SK-N-SH treated with all-trans-retinoic acid at 6 μM for 48 hours (cell line): Measurements from ENCODE around the gene CCDC40.

ENCODE experiments used
- ARNTL ChIP-seq: fragments of 450-650 bp; formaldehyde crosslinking; IDR thresholded peaks from 2 replicates; pipeline ENCODE4 v1.5.0; 2020; ENCODE audit warnings: low read depth, mild to moderate bottlenecking, moderate library complexity, borderline replicate concordance
- RARB ChIP-seq: fragments of 250-450 bp; sonication (Bioruptor Pico); IDR thresholded peaks from 2 replicates; pipeline ENCODE4 v1.8.0; 2021; ENCODE audit warnings: mild to moderate bottlenecking, moderate library complexity
- ZFP3 ChIP-seq: fragments of 250-450 bp; sonication (Bioruptor Pico); IDR thresholded peaks from 2 replicates; pipeline ENCODE4 v1.5.0; 2020; ENCODE audit warnings: mild to moderate bottlenecking, moderate library complexity
- ZNF70 ChIP-seq: fragments of 450-650 bp; formaldehyde crosslinking; IDR thresholded peaks from 2 replicates; pipeline ENCODE4 v1.5.0; 2020; ENCODE audit warnings: mild to moderate bottlenecking, moderate library complexity
- ZNF8 ChIP-seq: fragments of 450-650 bp; formaldehyde crosslinking; IDR thresholded peaks from 2 replicates; pipeline ENCODE4 v1.5.0; 2020; ENCODE audit warnings: mild to moderate bottlenecking, moderate library complexity
- TF ChIP-seq, protein P1 (sequence below): fragments of 250-450 bp; sonication (Bioruptor Pico); IDR thresholded peaks from 2 replicates; pipeline ENCODE4 v1.5.1; 2021; ENCODE audit warnings: mild to moderate bottlenecking, moderate library complexity
- TF ChIP-seq, protein P2 (sequence below): fragments of 250-450 bp; sonication (Bioruptor Pico); IDR thresholded peaks from 2 replicates; pipeline ENCODE4 v1.8.0; 2020; ENCODE audit warnings: mild to moderate bottlenecking, moderate library complexity, borderline replicate concordance

DNA sequence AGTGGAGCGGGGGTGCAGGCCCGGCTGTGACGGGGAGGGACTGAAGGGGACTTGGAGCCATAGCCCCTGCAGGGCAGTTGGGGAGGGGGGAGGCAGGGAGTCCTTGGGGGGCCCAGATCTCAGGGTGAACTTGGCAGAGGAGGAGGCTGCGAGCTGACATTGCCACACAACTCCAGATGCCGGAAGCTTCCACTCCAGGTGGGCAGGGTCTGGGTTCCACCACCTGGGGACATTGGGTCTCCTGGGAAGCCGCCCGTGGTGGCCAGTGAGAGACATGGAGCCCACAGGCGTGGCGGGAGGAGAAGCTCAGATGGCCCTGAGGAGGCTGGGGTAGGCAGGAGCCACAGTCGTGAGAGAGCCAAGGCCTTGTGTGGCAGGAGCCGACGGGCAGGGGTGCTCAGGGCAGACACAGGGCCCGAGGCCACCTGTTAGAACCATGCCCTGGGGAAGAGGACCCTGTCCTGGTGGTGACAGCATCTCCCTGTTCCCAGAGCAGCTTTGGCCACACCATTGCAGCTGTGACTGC is 46.8 kb downstream of the CCDC40 start:
- no peak for TF ChIP-seq ZFP3 (CRISPR knock-in tag)
- TF ChIP-seq, protein P1, sequence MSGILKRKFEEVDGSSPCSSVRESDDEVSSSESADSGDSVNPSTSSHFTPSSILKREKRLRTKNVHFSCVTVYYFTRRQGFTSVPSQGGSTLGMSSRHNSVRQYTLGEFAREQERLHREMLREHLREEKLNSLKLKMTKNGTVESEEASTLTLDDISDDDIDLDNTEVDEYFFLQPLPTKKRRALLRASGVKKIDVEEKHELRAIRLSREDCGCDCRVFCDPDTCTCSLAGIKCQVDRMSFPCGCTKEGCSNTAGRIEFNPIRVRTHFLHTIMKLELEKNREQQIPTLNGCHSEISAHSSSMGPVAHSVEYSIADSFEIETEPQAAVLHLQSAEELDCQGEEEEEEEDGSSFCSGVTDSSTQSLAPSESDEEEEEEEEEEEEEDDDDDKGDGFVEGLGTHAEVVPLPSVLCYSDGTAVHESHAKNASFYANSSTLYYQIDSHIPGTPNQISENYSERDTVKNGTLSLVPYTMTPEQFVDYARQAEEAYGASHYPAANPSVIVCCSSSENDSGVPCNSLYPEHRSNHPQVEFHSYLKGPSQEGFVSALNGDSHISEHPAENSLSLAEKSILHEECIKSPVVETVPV (CRISPR knock-in tag): no peak
- TF ChIP-seq ZNF70 (CRISPR knock-in tag): no peak
- no peak for TF ChIP-seq ZNF8 (CRISPR knock-in tag)
- TF ChIP-seq, protein P2, sequence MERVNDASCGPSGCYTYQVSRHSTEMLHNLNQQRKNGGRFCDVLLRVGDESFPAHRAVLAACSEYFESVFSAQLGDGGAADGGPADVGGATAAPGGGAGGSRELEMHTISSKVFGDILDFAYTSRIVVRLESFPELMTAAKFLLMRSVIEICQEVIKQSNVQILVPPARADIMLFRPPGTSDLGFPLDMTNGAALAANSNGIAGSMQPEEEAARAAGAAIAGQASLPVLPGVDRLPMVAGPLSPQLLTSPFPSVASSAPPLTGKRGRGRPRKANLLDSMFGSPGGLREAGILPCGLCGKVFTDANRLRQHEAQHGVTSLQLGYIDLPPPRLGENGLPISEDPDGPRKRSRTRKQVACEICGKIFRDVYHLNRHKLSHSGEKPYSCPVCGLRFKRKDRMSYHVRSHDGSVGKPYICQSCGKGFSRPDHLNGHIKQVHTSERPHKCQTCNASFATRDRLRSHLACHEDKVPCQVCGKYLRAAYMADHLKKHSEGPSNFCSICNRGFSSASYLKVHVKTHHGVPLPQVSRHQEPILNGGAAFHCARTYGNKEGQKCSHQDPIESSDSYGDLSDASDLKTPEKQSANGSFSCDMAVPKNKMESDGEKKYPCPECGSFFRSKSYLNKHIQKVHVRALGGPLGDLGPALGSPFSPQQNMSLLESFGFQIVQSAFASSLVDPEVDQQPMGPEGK (CRISPR knock-in tag): no peak
- TF ChIP-seq RARB (CRISPR knock-in tag): no peak
- TF ChIP-seq ARNTL (CRISPR knock-in tag): no peak
